GM12865 (cell line): ENCODE data around the gene ADCY5.

Experiments used
- DNase-seq: peaks from one replicate; pipeline ENCODE4 v3.0.0; 2010; ENCODE audit warnings: low read depth
- H3K4me3 ChIP-seq: 2 replicates; pipeline ENCODE4 v1.5.1; 2011; ENCODE audit warnings: mild to moderate bottlenecking, low read depth, low read length, control low read depth
- TF ChIP-seq, protein P1 (sequence below): IDR thresholded peaks from 2 replicates; pipeline ENCODE4 v1.5.1; 2011; ENCODE audit warnings: low read length, control low read depth, low read depth, inconsistent platforms; ENCODE audit not compliant: insufficient read depth; ENCODE audit errors: missing control alignments

The ADCY5 gene

GRCh38 chr3:123373474-123373987 lies 75.4 kb downstream of the ADCY5 start:
- DNase-seq: no peak
- TF ChIP-seq, protein P1, sequence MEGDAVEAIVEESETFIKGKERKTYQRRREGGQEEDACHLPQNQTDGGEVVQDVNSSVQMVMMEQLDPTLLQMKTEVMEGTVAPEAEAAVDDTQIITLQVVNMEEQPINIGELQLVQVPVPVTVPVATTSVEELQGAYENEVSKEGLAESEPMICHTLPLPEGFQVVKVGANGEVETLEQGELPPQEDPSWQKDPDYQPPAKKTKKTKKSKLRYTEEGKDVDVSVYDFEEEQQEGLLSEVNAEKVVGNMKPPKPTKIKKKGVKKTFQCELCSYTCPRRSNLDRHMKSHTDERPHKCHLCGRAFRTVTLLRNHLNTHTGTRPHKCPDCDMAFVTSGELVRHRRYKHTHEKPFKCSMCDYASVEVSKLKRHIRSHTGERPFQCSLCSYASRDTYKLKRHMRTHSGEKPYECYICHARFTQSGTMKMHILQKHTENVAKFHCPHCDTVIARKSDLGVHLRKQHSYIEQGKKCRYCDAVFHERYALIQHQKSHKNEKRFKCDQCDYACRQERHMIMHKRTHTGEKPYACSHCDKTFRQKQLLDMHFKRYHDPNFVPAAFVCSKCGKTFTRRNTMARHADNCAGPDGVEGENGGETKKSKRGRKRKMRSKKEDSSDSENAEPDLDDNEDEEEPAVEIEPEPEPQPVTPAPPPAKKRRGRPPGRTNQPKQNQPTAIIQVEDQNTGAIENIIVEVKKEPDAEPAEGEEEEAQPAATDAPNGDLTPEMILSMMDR: no peak

GRCh38 chr3:123372686-123373473 lies 76.0 kb downstream of the ADCY5 start:
- DNase-seq: no peak
- TF ChIP-seq, protein P1: no peak
- H3K4me3 ChIP-seq: no peak overlapping the region

More at GRCh38 chr3:123373474-123373987, 75.4 kb downstream of the ADCY5 start:
- H3K4me3 ChIP-seq: no peak overlapping the region

DNA sequence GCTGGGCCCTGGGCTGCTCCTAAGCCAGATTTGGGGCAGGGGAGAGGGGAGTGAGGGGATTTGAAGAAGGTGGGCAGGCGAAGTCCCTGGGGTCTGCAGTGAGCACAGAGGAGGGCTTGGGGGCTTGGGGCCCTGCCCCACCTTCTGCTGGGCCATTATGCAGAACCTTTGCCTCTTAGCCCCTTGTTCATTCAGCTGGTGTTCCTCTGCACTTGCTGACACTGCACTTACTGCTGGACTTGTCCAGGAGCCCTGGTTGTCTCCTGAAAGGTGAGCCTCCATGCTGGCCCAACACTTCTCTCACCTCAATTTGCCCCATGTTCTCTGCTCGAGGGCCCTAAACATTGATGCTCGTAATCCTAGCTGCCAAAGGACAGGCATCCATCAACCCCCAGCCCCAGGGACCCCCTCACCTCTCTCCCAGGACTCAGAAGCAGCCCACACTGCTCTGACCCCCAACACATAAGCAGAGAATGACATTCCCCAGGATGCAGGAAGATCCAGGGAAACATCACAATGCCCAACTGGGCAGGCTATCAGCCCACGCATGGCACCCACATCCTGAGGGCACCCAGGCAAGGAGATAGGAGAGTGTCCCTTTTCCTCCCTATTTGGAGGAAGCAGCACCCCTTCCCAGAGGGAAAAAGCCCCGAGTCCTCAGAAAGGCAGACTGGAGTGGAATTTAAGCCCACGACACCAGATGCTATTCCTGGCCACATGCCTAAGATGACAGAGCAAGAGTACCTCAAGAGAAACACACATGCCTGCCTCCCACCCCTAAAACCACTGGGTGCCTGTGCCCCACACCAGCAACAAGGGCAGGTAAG lies 76.8 kb downstream of the ADCY5 start:
- TF ChIP-seq, protein P1: no peak
- no peak overlapping the region for H3K4me3 ChIP-seq
- no peak for DNase-seq

- DNase-seq: no peak
- TF ChIP-seq, protein P1: no peak
- no peak overlapping the region for H3K4me3 ChIP-seq
Measured at GRCh38 chr3:123371426-123371825, 77.5 kb downstream of the ADCY5 start.

GRCh38 chr3:123370819-123371218 lies 78.1 kb downstream of the ADCY5 start:
- DNase-seq: no peak
- no peak overlapping the region for H3K4me3 ChIP-seq
- TF ChIP-seq, protein P1: no peak

DNA sequence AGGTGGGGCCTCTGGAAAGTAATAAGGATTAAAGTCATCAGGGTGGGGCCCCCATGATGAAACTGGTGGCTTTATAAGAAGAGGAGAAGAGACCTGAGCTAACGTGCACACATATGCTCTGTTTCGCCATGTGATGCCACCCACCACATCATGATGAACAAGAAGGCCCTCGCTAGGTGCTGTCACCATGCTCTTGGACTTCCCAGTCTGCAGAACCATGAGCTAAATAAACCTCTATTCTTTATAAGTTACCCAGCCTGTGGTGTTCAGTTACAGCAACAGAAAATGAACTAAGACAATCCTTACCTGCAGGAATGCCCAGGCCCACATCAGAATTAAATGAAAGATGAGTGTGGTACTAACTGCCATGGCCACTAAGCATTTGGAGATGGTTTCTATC lies 79.8 kb downstream of the ADCY5 start:
- DNase-seq: no peak
- TF ChIP-seq, protein P1: no peak

More for the DNA sequence above, 79.8 kb downstream of the ADCY5 start:
- no peak overlapping the region for H3K4me3 ChIP-seq
